Measurements from ENCODE around the gene SPECC1L.

SPECC1L gene

DNA sequence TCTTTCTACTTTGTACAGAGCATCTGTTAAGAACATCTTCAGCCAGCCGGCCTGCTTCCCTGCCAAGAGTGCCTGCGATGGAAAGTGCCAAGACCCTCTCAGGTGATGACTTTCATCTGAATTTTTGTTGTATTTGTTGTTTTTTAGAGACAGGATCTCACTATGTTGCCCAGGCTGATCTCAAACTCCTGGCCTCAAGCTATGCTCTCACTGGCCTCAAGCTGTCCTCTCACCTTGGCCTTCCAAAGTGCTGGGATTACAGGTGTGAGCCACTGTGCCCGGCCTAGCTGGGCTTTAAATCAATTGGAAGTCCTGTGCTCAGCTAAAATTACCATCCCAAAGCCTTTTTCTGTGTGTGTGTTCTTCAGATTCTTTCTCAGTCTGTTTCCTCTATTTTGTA, 92.6 kb downstream of the SPECC1L start:
- no peak for DNase-seq

DNA sequence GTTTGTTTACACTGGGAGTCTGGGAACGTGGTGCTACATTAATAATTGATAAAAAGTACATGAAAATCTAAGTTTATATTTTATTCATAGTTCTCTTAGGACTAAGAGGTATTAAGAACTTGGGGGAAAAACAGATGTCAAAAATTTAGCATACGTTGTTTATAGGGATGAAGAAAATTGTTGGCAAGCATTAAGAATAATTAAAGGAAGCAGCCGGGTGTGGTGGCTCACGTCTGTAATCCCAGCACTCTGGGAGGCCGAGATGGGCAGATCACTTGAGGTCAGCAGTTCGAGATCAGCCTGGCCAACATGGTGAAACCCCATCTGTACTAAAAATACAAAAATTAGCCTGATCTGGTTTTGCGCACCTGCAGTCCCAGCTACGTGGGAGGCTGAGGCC, 96.1 kb downstream of the SPECC1L start:
- no peak for DNase-seq

DNA sequence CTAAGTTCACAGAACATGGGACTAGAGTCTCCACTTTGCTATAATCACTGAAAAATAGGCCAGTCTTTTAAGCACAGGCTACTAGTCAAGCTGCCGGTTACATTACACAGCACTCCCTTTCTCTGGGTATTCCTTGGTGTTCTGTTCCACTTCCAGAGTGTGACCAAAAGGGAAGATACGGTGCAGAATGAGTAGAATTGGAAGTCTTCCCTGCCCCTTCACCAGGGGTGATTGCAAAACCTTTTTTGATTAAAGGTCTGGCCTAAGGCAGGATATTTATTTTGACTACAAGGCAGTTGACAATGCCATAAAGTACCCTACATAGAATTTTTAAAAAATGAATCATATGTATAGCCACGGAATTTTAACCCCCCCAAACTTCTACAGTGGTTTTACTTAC, 97.2 kb downstream of the SPECC1L start:
- DNase-seq, result no peak

DNA sequence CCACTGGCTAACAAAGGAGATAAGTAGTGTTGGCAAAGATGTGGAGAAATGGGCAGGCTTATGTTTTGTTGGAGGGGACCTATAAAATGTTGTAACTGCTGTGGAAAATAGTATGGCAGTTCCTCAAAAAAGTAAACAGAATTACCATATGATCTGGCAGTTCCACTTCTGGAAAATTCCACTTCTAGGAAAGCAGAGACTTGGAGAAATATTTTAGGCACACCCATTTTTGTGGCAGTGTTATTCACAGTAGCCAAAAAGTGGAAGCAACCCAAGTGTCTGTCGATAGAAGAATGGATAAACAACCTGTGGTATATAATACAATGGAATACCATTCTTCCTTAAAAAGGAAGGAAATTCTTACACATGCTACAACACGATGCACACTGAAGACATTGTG, 99.8 kb downstream of the SPECC1L start:
- DNase-seq, result no peak

DNA sequence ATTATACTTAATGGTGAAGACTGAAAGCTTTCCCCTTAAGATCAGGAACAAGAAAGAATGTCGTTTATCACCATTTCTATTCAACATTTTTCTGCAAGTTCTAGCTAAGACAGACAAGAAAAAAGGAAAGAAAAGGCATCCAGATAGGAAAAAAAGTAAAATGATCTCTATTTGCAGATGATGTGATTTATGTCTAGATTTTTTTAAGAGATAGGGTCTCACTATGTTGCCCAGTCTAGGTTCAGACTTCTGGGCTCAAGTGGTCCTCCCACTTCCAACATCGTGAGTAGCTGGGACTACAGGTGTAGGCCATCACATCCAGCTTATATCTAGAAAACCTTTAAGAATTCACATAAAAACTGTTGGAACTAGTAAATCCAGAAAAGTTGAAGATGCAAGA, 105.4 kb downstream of the SPECC1L start:
- no peak for DNase-seq

DNA sequence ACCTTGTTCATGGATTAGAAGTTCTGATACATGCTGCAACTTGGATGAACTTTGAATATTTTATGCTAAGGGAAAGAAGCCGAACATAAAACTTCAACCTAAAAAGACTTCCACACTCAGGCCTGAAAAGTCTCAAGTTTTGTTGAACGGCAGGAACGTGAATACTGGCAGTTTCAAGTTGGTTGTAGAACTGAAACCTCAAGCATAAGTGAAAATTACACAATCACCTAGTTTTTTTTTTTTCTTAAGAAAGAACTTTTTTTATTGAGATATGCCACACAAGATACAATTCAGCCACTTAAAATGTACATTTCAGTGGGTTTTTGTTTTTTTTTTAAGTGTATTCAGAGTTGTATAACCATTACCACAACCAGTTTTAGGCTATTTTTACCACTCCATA, 106.0 kb downstream of the SPECC1L start:
- no peak for DNase-seq

DNA sequence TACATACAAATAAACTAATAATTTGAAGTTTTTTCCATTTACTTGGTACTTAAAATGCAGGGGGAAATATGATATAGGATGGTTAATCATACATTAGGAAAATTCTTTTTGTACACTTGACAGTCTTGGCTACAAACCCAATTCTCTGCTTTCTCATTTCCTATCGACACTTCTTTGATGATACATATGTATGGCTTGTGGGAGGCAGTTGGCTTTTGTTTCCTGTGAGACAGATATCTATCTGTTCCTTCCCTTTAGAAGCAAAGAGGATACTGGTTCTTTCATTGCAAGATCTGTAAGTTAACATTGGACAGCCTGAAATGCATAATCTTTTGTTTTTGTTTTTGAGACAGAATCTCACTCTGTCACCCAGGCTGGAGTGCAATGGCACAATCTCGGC, 108.9 kb downstream of the SPECC1L start:
- DNase-seq, result peak; percentile 17

DNA sequence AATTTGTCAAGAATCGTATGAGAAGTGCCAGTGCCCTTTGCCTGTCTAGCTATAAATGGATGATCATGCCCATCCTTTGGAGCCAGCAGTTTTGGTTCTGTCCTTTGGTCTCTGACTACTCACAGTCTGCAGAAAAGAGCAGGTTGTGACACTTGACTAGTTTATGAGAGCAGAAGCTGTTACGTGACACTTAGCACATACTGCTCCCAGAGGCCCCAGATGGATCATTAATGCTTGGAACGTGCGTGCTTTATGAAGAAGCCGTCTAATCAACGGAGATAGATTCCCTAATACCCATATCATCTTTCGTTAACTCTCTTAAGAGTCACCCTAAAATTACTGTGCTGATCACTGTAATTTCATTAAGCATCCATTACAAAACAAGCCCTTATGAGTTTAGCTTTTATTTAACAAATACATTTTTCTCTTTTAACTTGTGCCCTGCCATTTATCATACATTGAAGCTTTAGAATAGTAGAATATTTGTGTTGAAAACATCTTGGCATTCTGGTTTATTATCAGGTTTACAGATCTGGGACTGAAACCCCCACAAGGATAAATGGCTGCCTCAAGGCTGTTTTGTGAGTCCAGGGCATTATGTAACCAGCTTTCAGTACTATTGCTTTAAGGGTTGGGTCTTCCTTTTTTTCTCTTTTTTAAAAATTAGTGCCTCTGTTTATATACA, 109.7 kb downstream of the SPECC1L start:
- DNase-seq, result no peak

DNA sequence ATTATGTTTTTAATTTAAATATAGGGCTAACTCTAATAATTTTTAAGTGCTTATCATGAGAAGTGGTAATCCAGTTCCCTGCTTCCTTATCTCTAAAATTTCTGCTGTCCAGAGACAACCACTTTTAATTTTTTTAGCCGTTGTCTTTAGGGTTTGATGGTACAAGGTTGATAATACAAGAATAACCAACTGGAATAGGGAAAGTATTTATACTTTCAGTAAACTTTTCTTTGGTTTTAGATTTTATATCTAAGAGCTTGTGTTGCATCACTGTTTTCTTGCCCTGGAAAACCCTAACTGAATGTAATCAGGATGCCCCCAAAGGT, 110.2 kb downstream of the SPECC1L start:
- no peak for DNase-seq

DNA sequence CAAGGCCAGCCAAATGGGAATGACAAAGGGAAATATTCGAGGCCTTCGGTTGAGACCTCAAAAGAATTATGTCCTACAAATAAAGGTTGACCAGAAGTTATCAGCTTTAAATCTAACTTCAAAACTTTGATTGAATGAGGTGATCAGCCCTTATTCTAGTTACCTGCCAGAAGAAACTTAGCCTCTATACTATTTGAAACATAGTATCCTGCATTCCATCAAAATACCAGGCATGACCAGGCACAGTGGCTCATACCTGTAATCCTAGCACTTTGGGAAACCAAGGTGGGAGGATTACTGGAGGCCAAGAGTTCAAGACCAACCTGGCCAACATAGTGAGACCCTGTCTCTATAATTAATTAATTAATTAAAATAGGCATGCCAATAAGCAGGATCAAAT, 112.4 kb downstream of the SPECC1L start:
- no peak for DNase-seq

DNA sequence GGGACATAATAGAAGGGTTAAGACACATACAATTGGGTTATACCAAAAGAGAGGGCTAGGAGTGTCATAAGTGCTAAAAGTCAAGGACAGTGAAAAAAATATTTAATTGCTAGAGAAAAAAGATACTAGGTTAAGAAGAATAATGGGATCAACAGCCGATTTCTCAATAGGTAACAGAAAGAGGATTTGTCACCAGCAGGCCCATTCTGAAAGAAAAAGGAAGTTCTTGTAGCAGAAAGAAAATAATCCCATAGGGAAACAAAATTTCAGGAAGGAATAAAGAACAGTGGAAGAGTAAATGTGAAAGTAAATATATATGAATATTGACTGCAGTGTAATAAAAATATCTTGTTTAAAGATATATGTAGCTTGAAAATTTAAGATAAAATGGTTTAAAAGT, 113.5 kb downstream of the SPECC1L start:
- no peak for DNase-seq

DNA sequence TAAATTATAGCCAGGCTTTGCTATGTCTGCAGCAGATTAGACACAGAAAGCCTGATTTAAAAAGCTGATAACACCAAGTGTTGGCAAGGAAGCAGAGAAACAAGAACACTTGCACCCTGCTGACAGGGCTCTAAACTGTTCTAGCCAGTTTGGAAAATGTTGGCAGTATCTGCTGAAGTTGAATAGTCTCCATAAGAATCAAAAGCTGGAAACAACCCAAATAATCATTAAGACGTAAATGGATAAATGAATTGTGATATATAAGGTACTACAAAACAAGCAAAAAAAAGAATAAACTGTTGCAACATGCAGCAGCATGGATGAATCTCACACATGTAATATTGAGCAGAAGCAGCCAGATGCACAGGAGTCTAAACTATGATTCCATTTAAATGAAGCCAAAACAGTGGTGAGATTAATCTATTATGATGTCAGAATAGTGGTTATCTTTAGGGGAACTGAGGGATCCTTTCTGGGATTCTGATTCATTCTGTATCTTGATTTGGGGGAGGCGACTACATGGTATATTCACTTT, 116.4 kb downstream of the SPECC1L start:
- DNase-seq, result no peak

DNA sequence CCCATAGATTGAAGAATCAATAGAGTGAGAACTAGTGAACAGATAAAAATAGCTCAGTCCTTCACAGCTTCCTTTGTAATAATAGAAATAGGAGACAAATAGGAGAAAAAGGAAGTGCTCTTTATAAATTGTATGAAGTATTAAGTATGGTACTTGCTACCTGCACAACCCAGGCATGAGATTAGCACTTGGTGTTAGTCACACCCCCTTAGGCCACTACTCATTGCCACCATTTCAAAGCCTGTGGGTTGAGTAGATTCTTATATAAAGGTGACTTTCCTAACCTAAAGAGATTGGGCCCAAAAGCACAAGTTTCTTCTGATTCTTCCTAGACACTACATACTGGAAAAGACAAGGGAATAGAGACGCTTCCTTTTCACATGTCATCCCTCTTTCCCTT, 119.0 kb downstream of the SPECC1L start:
- DNase-seq, result no peak

DNA sequence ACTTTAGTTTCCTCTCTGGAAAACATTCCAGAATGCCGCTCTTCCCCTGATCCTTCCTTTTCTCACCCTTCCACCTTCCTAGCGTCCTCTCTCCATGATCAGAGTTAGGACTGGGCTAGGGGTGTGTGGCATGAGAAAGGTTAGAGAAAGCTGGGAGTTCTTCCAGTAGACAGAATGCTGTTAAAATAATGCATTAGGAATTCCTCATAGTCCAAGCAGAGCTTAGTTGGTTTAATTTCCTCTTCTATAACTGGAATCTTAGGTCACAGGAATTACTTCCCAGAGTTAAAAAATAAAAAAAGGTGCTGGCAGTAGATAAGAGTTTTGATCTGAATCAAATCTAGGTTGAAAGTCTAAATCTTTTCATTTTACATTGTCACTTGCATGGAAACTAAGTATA, 119.5 kb downstream of the SPECC1L start:
- no peak for DNase-seq

DNA sequence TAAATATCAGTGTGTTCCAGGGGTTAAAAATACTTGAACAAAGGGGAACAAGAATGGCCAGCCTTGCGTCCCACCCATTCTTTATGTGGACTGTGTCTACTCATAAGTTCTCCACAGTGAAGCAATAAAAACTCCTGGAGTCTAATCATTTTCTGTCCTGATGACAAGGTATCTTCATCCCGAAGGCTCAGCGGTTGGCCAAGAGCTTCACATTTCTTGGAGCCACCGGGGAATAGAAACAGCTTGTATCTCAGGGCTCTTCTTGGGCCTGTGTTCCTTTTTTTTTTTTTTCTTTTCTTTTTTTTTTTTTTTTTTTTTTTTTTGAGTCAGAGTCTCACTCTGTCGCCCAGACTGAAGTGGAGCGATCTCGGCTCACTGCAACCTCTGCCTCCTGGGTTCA, 119.9 kb downstream of the SPECC1L start:
- DNase-seq, result no peak

DNA sequence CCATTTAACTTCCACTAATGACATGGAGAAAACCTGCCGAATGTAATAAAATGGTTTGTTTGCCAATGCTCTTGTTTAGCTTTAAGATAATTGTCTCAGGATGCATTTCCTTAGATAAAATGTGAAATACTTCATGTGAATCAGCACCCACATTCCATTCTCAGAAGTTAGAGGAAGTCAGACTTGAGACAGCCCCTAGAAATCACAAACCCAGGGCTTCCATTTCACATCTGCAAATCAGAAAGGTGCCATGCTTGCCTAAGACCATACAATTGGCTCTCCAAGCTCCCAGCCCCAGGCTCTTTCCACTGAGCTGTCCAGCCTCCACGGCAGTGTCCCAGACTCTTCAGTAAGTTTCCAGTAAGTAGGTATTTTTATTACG, 121.2 kb downstream of the SPECC1L start:
- no peak for DNase-seq

DNA sequence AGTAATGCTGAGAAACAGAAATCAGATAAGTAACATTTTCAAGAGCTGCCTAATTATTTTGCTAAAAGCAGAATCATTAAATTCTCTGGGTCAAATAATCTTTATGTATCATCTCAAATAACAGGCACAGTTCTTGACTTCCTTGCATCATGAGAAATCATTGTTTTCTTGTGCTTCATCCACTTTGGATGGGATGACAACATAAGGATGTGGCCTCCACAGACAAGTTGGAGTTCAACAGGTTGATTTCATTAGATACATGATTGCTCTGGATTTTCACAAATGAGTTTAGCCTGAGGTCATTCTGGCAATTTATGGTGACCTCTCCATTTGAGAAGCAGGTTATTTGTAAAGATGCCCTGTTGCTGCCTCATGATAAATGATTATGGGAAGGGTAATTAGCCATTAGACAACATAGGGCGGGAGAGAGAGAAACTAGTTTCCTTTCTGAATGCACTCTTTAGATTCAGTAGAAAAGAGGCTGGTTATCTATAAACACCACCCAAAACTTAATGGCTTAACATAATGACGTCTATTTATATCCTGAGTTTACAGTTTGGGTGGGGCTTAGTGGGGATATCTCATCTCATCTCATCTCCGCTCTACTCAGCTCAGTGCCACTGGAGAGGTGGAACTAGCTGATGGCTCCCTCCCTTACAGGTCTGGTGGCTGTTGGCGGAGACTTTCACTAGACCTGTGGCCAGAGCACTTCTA, 121.7 kb downstream of the SPECC1L start:
- no peak for DNase-seq

DNA sequence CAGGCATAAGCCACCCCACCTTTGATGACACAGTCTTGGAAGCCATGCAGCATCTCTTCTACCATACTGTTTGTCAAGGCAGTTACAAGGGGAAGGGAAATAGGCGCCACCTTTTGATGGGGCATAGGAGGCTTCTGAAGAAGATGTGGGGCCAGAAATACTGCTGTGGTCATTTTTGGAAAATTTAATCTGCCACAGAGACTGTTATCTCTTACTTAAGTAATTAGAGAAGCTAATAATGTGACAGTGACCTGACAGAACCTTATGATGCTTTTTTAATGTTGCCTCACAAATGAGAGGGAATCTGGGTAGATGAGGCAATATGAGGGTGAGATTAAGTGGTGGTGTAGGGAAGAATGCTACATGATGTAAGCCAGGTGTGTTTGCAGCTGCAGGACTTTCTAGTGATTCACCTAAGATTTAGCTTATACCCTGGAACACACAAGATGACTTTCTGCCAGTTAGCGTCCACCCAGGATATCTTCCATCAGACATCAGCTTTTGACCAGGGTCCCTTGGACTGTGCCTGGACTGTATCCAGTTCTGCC, 122.5 kb downstream of the SPECC1L start:
- no peak for DNase-seq

DNA sequence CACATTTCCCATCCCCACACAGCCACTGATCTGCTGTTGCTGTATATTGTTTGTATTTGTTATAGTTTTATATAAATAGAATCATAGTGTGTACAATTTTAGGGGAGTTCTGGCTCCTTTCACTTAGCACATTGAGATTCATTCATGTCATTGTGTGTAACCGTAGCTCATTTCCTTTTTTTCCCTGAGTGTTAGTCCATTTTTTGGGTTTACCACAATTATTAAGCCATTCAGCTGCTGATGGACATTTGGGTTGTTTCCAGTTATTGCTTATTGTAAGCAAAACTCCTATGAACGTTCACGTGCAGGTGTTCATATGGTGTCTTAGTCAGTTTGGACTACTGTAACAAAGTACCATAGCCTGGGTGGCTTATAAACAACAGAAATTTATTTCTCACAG, 123.2 kb downstream of the SPECC1L start:
- DNase-seq, result no peak

DNA sequence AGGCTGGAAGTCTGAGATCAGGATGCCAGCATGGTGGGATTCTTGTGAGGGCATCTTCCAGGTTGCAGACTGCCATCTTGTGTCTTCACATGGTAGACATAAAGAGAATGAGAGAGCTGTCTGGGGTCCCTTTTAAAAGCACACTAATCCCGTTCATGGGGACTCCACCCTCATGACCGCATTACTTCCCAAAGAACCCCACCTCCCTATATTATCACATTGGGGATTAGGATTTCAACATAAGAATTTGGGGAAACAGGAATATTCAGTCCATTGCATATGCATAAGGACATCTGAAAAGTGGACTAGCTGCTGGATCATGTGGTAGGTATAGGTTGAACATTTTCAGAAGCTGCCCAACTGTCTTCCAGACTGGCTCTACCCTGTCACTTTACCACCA, 123.6 kb downstream of the SPECC1L start:
- DNase-seq, result no peak

DNA sequence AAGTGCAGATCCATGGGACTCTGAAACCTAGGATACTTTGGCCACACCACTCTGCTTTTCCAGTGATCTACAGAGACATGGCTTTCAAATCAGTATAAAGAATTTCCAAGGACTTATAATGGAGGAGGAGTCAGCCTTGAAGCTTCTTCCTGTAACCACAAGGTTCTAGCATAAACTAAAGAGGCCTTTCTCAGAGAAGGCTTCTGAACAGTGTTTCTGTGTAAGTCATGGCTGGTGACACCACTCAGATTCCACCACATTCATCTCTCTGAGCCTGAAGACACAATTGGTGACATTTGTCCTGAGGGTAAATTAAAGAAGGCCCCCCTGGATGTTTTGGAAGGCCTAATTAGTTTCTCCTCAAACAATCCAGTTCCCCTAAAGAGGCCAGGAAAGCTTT, 127.8 kb downstream of the SPECC1L start:
- no peak for DNase-seq

DNA sequence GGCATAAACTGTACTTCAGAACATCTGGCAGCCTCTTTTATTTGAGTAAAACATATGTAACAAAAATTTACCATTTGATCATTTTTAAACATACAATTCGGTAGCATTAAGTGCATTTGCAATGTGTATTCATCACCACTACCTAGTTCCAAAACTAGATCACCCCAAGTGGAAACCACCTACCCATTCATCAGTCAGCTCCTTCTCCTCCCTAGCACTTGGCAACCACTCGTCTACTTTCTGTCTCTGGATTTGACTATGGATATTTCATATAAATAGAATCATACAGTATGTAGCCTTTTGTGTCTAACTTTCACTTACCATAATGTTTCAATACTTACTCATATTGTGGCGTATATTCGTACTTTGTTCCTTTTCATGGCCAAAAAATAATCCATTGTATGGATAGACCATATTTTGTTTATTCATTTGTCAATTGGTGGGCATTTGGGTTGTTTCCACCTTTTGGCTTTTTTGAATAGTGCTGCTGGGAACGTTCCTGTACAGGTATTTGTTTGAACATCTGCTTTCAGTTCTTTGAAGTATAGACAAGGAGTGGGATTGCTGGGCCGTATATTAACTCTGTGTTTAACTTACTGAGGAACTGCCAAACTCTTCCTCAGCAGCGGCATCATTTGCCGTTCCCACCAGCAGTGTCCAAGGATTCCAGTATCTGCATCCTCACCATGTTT, 129.5 kb downstream of the SPECC1L start:
- DNase-seq, result no peak

DNA sequence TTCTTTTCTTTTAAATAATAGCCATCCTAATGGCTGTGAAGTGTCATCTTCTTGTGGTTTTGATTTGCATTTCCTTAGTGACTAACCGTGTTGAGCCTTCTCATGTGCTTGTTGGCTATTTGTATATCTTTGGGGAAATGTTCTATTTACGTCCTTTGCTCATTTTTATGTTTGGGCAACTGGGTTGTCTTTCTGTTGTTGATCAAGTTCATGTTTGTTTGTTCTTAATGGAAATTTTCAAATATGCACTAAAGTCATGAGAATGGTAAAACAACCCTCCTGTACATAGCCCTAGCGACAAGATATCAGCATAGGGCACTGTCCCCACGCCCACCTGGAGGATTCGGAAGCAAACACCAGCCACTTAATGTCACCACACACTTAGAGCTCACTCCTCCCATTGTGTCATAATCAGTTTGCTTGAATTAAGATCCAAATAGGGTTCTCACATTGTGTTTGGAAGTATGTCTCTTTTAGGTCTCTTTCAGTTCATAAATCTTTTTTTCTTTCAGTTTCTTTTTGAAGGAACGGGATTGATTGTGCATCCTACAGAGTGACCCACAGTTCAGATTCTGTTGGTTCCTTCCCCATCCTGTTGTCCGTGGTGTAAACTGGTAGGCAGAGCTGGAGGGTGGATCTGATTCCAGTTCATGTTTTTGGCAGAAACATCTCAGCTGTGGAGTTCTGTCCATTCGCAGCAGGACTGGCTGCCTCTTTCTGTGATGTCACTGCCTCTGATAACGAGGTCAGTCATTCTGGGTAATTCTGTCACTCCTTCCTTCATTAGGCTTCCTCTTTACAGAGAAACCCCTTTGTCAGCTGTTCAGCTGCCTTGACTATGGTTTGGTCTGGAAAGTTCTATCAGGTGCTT, 130.3 kb downstream of the SPECC1L start:
- peak; percentile 15 for DNase-seq

Measured in CD4-positive, alpha-beta T cell treated with Interleukin-4 for 4 hours (primary cell).